ENCODE results near the gene HECA.
"Not testable (repeated sequence)": the region's sequence is repeated elsewhere in the genome, so short reads cannot be mapped to it uniquely, and the experiment has no call there.

- not testable (repeated sequence) for TF ChIP-seq CTCF (conservative IDR thresholded peaks at IDR 0.05; ENCODE audit: low read depth, low read length); EZH2 (IDR thresholded peaks at IDR 0.05; ENCODE audit: borderline replicate concordance, low read depth, low read length, poor library complexity, severe bottlenecking)
These were observed 93.5 kb downstream of the HECA start for GRCh38 chr6:139228387-139228786.

All from A673 (cell line).